HUES64 (cell line): ENCODE data around the gene LSM2.
"Not testable (repeated sequence)": the region's sequence is repeated elsewhere in the genome, so short reads cannot be mapped to it uniquely, and the experiment has no call there.

Experiments
- H3K27ac ChIP-seq: 2 replicates; pipeline ENCODE4 v1.7.0; 2013; ENCODE audit warnings: low read depth, low read length, inconsistent platforms
- H3K27me3 ChIP-seq: 2 replicates; pipeline ENCODE4 v1.6.1; 2013; ENCODE audit warnings: mild to moderate bottlenecking, low read length; ENCODE audit not compliant: insufficient read depth
- H3K36me3 ChIP-seq: 2 replicates; pipeline ENCODE4 v1.6.1; 2013; ENCODE audit warnings: mild to moderate bottlenecking, low read length; ENCODE audit not compliant: insufficient read depth
- H3K4me1 ChIP-seq: 2 replicates; pipeline ENCODE4 v1.6.1; 2013; ENCODE audit warnings: mild to moderate bottlenecking, low read length, moderate library complexity; ENCODE audit not compliant: insufficient read depth
- H3K4me3 ChIP-seq: 2 replicates; pipeline ENCODE4 v1.5.1; 2013; ENCODE audit warnings: mild to moderate bottlenecking, low read length, moderate library complexity
- H3K9ac ChIP-seq: 2 replicates; pipeline ENCODE4 v1.6.1; 2013; ENCODE audit warnings: mild to moderate bottlenecking, low read depth, low read length
- H3K9me3 ChIP-seq: 2 replicates; pipeline ENCODE4 v1.6.1; 2013; ENCODE audit warnings: low read depth, low read length; ENCODE audit not compliant: insufficient read depth
- WGBS: fragments of 150-250, 120-280 bp; methylation state at CpG from one replicate; pipeline ENCODE4 v1.1.7; 2013; ENCODE audit warnings: missing lambda C conversion rate; 5-methylcytosine and 5-hydroxymethylcytosine counted together

Gene LSM2

GRCh38 chr6:31794294-31794865 lies 12.4 kb downstream of the LSM2 start:
- Histone ChIP-seq H3K9me3 (no peaks in the 10 kb centered on the region), H3K9ac (peak overlapping the region; percentile 98), H3K27me3 (no peaks in the 10 kb centered on the region), H3K36me3 (peaks cover 58% of the 10 kb centered on the region), H3K4me3 (peak overlapping the region; percentile 96), H3K27ac (peak overlapping the region; percentile 94; the same call in 1 of the 2 replicates), H3K4me1 (0 out of 2 replicates have a peak, but pooled peaks cover 5% of the 10 kb centered on the region)
- 13% methylated on average over 7 of the region's 7 CpGs for WGBS

DNA sequence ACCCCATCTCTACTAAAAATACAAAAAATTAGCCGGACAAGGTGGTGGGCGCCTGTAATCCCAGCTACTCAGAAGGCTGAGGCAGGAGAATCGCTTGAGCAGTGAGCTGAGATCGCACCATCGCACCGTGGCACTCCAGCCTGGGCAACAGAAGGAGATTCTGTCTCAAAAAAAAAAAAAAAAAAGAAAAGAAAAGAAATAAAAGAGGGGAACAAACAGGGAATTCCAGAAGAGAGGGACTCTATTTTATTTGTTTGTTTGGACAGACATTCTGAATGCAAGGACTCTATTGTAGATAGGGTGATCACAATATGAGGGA lies 12.9 kb downstream of the LSM2 start:
- H3K27ac ChIP-seq, H3K4me1 ChIP-seq, H3K9me3 ChIP-seq, H3K27me3 ChIP-seq: not testable (repeated sequence)
- WGBS: 93% methylated on average over 6 of the region's 6 CpGs
- H3K36me3 ChIP-seq: peaks cover 60% of the 10 kb centered on the region
- peak overlapping the region; percentile 96 for H3K4me3 ChIP-seq
- H3K9ac ChIP-seq: peak overlapping the region; percentile 98; the same call in 1 of the 2 replicates

DNA sequence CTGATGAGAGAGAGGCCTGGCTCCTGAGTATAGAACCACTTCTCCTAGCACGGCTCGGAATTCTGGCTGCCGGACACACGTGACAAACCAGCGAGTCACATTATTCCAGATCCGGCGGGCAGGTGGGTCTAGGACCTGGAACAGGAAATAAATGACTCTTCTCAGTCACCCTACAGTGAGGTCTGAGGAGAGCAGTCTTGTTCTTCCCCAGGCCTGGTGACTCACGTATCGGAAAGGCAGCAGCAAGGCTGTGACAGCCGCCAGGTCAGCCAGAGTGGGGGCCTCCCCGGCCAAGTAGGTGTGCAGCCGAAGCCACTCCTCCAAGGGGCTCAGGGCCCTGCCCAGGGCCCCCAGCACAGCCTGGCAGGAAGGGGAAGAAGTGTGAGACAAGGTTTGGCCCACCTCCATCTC lies 14.0 kb downstream of the LSM2 start:
- no peak overlapping the region for H3K4me3 ChIP-seq
- H3K27me3 ChIP-seq: no peaks in the 10 kb centered on the region
- H3K4me1 ChIP-seq: 0 out of 2 replicates have a peak, but pooled peaks cover 5% of the 10 kb centered on the region
- peaks cover 54% of the 10 kb centered on the region for H3K36me3 ChIP-seq
- H3K27ac ChIP-seq: no peak overlapping the region
- H3K9me3 ChIP-seq: no peaks in the 10 kb centered on the region
- H3K9ac ChIP-seq: no peak overlapping the region
- 96% methylated on average over 12 of the region's 12 CpGs for WGBS

GRCh38 chr6:31792090-31792374 lies 14.7 kb downstream of the LSM2 start:
- Histone ChIP-seq H3K9me3 (no peaks in the 10 kb centered on the region), H3K27me3 (no peaks in the 10 kb centered on the region), H3K4me3 (no peak overlapping the region), H3K36me3 (peaks cover 53% of the 10 kb centered on the region), H3K9ac (no peak overlapping the region), H3K4me1 (0 out of 2 replicates have a peak, but pooled peaks cover 5% of the 10 kb centered on the region), H3K27ac (no peak overlapping the region)
- WGBS: 100% methylated on average over 2 of the region's 3 CpGs

GRCh38 chr6:31791324-31792089 lies 15.3 kb downstream of the LSM2 start:
- H3K4me3 ChIP-seq: no peak overlapping the region
- no peaks in the 10 kb centered on the region for H3K27me3 ChIP-seq
- WGBS: 82% methylated on average over 12 of the region's 12 CpGs
- peaks cover 53% of the 10 kb centered on the region for H3K36me3 ChIP-seq
- no peak overlapping the region for H3K9ac ChIP-seq
- no peaks in the 10 kb centered on the region for H3K9me3 ChIP-seq
- 0 out of 2 replicates have a peak, but pooled peaks cover 5% of the 10 kb centered on the region for H3K4me1 ChIP-seq
- H3K27ac ChIP-seq: no peak overlapping the region

DNA sequence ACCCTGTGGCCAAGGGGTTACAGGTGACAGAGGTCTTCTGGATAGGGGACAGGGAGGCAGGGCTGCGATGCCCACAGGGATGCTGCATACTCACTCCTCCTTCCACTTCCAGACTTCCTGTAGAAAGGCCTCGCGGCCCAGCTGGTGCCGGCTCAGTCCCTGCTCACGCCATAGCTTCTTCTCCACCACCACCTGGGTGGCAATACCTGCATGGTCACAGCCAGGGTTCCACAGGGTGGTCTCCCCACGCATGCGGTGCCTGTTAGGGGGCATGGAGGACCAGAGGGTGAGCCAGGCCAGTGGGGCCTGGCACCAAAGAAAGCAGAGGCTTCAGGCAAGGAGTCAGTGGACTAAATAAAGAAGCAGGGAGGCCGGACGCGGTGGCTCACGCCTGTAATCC lies 21.3 kb downstream of the LSM2 start:
- Histone ChIP-seq H3K27ac (no peak overlapping the region), H3K27me3 (no peaks in the 10 kb centered on the region), H3K9ac (no peak overlapping the region), H3K4me3 (no peak overlapping the region), H3K4me1 (no peaks in the 10 kb centered on the region), H3K36me3 (peaks cover 82% of the 10 kb centered on the region), H3K9me3 (no peaks in the 10 kb centered on the region)
- WGBS: 96% methylated on average over 11 of the region's 11 CpGs

DNA sequence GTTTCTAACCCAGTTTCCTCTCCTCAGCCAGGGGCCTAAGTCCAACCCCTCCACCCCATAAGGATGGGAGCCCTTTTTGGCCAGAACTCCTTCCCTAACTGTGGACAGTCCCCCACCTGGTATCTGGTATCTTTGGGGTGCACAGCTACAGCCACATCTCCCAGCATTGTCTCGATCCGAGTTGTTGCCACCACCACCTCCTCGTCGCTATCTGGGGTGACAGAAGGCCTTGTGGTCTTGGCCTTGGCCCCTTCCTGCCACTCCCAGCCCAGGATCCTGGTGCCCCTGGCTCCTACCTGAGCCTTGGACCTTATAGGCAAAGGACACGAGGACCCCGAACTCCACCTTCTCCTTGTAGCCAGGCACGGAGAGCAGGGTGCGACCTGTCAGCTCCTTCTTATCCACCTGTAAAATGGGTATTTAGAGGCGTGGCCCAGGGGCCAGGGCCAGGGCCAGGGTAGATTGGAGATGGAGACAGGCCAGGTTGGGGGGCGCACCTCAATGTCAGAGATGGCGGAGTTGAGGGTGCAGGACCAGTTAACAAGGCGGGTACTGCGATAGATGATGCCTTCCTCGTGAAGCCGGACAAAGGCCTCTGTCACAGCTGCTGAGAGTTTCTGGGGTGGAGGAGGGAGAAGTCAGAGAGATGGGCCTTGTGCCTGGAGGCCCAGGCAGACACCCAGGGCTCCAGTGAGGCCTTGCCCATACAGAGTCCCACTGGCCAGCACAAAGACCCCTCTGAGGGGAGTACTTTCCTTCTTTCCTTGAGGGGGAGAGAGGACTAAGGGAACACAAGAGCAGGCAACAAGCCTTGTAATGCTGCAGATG lies 22.5 kb downstream of the LSM2 start:
- Histone ChIP-seq H3K36me3 (peaks cover 86% of the 10 kb centered on the region), H3K27me3 (no peaks in the 10 kb centered on the region), H3K4me3 (no peak overlapping the region), H3K27ac (no peak overlapping the region), H3K9ac (no peak overlapping the region), H3K9me3 (no peaks in the 10 kb centered on the region), H3K4me1 (no peaks in the 10 kb centered on the region)
- 95% methylated on average over 15 of the region's 15 CpGs for WGBS

GRCh38 chr6:31782126-31782855 lies 24.5 kb downstream of the LSM2 start:
- Histone ChIP-seq H3K9ac (no peak overlapping the region), H3K4me3 (no peak overlapping the region), H3K4me1 (no peaks in the 10 kb centered on the region), H3K27me3 (no peaks in the 10 kb centered on the region), H3K9me3 (no peaks in the 10 kb centered on the region), H3K27ac (no peak overlapping the region), H3K36me3 (peaks cover 91% of the 10 kb centered on the region)
- WGBS: 96% methylated on average over 32 of the region's 32 CpGs

DNA sequence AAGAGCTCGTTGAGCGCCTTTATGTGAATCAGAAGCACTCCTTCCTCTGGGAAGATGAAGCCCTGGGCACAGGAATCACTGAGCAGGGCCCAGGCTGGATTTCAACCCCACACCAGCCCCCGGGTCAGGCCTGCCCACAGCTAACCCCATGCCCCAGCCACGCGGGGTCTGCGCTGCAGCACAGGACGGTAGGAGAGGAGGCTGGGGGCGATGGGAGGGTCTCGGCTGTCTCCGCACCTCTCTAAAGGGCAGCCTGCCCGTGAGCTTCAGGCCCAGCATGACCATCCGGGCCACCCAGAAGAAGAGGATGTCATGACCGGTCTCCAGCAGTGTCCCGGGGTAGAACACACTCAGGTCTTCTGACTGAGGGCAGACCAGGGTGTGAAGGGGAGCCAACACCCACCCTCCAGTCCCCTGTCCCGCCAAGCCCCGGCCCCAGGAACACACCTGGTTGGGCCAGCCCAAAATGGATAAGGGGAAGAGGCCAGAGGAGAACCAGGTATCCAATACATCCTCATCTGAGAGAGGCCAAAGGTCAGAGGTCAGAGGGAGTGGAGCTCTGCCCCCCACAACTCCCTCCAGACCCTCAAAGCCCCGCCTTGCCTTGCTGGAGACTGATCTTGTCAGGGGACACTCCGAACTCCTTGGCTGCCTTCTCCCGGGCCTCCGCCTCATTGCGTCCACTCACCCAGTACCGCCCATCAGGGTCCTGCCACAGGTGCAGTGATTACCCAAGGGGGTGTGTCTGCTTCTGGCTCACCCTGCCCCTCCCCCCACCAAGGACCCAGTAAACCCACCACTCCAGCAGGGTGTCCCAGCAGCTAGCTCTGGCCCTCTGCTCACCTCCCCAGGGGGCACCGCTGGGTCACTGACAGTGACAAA lies 25.3 kb downstream of the LSM2 start:
- Histone ChIP-seq H3K9ac (no peak overlapping the region), H3K27me3 (no peaks in the 10 kb centered on the region), H3K9me3 (no peaks in the 10 kb centered on the region), H3K4me1 (no peaks in the 10 kb centered on the region), H3K4me3 (no peak overlapping the region), H3K27ac (no peak overlapping the region), H3K36me3 (peaks cover 83% of the 10 kb centered on the region)
- WGBS: 96% methylated on average over 23 of the region's 23 CpGs

DNA sequence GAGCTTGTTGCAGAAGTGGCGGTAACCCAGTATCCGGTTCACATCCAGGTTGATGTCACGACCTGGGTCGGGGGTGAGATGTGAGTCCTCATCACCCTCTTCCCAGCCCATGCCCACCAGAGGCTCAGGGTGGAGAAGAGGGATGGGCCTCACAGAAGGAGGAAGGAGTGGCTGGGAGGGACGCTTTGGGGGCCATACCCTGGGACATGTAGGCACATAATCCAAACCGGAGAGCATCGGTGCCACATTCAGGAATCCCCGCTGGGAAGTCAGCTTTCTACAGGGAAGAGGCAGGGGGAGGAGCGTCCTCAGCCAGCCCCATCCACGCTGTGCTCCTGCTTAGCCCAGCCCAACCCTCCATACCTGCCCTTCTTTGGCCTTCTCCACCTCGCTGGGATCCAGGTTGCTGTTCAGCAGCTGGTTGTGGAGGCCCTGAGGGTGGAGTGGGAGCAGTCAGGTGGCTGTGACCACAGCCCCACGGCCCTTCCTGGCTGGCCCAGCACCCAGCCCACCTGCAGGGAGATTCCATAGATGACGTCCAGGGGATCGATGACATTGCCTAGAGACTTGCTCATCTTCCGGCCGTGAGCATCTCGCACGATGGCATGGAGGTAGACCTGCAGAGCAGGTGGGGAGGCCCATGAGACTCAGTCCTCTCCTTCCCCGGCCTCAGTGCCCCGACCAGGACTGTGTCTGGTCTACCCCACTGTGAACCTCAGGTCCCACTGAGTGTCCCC lies 26.1 kb downstream of the LSM2 start:
- H3K9me3 ChIP-seq: no peaks in the 10 kb centered on the region
- 95% methylated on average over 20 of the region's 20 CpGs for WGBS
- no peak overlapping the region for H3K9ac ChIP-seq
- H3K4me1 ChIP-seq: no peaks in the 10 kb centered on the region
- no peak overlapping the region for H3K4me3 ChIP-seq
- H3K27ac ChIP-seq: no peak overlapping the region
- H3K36me3 ChIP-seq: peaks cover 78% of the 10 kb centered on the region
- no peaks in the 10 kb centered on the region for H3K27me3 ChIP-seq
